Right ventricle myocardium inferior (tissue), 1 donor: ENCODE data around the gene DAPL1. TPM values are rescaled to one million over a fixed set of nuclear protein-coding genes. Genes with fewer than 3 reads are reported as not detected.

ENCODE experiments used
- ATAC-seq: fragments of 200-7000 bp; cut with Tn5 transposase; one replicate; pipeline ENCODE4 v1.9.1; 2020; ENCODE audit warnings: mild to moderate bottlenecking, moderate library complexity
- DNase-seq: peaks from one replicate; pipeline ENCODE4 v3.0.0; 2021; ENCODE audit errors: missing footprints
- intact Hi-C: fragments of 100-400 bp; cut with DNase I; formaldehyde crosslinking; loops from one replicate; pipeline ENCODE4 v1.11.0; 2022
- total RNA-seq: library from RNA; stranded (reverse); fragmentation: NEBNext Ultra II Directional; extraction: Animal tissue kit (Norgen Biotek cat#: 25700); gene quantifications from one replicate; pipeline ENCODE4 v1.2.1, GENCODE V29; 2021
- donor health status: DM: no; HTN: yes; CAD: no; lungs with severe emphysema.

Gene DAPL1
- total RNA-seq, 1 donor from 2014 or later = not detected

DNA sequence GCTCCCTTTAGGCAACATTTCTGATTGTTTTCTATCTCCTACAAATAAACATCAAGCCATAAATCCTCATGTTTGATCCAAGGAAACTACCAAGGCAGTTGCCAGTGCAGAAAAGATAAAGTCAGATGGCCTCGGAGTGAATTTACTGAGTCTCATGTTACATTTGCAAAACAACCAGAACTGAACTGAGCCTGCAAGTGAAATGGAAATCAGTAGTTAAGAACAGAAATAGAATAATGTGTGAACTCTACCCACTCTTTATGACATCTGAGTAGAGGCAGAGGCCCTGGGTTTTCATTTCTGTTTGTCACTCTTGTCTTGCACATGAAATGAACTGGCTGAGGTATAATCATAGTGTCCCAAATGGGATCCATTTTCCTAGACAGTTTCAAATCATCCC is 20.4 kb upstream of the DAPL1 start:
- ATAC-seq (no peak), DNase-seq (no peak)
- intact Hi-C loops = no loop called here

DNA sequence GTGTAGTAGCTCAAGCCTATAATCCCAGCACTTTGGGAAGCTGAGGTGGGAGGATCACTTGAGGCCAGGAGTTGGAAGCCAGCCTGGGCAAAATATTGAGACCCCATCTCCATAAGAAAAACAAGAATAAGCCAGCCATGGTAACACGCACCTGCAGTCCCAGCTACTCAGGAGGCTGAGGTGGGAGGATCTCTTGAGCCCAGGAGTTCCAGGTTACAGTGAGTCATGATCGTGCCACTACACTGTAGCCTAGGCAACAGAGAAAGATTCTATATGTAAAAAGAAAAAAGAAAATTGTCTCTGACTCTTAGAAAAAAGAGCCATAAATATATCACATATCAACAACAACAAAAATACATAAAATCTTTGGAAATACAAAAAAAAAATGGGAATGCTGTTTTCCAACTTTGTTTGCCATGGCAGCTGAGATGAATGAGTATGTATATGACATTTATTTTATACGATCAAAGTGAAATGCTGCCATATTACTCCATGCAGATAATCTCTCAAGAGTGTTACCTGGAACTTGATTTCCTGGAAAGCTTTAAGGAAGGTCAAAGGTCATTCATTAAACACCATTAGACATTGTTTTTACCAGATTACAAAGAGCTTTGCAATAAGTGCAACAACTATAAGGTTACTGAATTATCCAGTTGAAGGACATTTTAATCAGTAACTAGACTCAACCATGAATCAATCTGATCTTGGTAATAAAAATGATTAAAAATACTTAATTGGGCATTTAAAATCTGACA is 19.7 kb upstream of the DAPL1 start:
- ATAC-seq (no peak), DNase-seq (no peak)
- intact Hi-C loops = no loop called here

DNA sequence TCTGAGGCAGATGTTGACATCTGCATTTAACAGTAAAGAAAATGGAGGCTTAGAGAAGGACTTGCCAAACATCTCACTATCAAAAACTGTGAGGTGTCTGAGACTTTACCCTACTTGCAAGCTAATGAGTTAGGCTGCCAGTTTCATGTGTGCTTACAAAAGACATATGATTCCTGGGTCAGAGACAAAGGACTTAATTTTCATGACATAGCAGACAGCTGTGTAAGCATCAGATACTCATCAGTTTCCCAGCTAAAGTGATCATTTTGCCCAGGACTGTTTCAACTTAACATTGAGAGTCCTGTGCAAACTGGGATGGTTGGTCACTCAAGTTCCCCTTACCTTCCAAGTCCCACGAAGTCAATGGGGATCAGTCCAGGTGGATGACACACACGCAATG is 18.9 kb upstream of the DAPL1 start:
- no peak for ATAC-seq
- intact Hi-C loops = no loop called here

DNA sequence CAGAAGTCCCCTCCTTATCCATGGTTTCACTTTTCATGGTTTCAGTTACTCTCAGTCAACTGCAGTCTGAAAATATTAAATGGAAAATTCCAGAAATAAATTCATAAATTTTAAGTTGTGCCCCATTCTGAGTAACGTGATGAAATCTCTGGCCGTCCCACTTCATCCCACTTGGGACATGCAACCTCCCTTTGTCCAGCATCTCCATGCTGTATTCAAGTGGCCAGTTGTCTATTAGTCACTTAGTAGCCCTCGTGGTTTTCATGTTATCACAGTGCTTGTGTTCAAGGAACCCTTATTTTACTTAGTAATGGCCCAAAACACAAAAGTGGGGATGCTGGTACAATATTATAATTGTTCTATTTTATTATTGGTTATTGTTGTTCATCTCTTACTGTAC is 18.0 kb upstream of the DAPL1 start:
- ATAC-seq (no peak), DNase-seq (no peak)
- intact Hi-C loops = no loop called here

More for the DNA sequence above, 18.9 kb upstream of the DAPL1 start:
- DNase-seq = no peak

DNA sequence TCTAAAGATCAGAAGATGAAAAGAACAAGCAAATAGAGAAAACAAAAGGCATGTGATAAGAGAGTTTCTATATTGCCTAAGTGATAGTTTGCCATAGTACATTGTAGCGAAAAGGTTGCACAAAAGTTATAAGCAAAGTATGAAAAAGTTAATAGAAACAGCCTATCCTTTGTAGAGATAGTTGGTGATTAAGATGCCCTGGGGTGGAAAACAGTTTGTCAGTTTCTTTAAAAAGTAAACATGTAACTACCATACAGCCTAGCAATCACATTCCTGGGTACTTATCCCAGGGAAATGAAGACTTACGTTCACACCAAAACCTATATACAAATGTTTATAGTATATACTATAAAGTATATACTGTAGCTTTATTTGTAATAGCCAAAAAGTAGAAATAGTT is 16.9 kb upstream of the DAPL1 start:
- no peak for ATAC-seq
- intact Hi-C loops = no loop called here
- DNase-seq = no peak

DNA sequence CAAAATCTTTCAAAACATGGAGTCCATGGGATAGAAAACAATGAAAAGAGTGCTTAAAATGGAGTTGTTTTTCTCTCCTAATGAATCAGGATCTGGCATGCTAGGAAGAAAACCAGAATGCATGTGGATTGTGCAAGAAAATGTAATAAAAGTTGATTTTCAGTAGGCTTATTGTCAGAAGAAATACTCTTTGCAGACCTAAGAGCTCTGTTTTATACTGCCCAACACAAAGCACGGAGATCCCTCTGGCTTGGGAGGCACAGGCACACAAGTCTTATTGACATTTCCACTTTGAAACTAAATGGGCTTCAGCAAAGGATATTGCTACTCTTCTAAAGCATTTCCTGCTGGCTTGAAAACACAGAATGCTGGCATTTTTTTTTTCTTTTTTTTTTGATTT is 15.5 kb upstream of the DAPL1 start:
- DNase-seq (no peak), ATAC-seq (no peak)
- intact Hi-C loops = no loop called here

DNA sequence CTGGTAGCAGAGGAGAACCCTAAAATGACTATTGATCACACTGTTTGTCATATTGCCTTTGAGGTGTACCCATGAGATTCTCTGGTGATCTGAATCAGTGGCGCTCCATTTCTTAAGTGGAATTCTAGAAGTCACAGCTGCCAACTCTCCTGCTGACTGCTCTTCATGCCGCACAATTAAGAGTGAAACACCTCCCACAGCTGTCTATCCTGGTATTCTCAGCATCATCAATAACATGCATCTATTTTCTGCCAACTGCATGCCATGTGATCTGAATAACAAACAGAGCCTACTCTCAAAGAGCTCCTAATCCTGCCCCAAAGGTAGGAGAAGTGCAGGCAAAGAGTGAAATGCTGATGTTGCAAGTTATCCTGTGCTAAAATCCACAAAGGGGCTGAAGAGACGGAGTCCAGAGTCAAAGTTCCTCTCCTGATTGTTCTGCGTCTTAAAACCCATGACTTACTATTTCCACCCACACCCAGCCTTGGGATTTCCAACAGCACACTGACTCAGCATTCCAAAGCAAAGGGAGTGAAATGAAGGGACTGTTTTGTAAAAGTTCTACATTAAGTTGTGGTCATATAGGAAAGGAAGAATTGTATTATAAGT is 13.7 kb upstream of the DAPL1 start:
- ATAC-seq (no peak), DNase-seq (no peak)

DNA sequence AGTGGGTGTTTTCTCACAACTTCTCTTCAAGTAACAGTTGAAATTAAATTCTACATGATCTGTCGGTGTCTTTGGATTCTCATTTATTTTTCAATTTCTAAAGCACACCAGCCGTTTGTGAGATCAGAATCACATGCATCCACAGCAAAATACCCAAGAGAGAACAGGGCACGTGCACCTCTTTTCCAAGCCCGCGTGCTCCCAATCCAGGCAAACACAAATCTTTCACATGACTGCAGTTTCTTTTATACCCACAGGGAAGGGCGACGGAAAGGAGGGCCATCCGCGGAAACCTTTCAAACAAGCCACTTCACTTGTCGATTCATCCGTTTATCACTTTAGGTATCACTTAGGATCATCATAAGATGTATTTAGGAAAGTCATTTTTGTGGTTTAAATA is 13.0 kb upstream of the DAPL1 start:
- no peak for DNase-seq
- intact Hi-C loops = no loop called here

More for the DNA sequence above, 13.7 kb upstream of the DAPL1 start:
- intact Hi-C loops = no loop called here

DNA sequence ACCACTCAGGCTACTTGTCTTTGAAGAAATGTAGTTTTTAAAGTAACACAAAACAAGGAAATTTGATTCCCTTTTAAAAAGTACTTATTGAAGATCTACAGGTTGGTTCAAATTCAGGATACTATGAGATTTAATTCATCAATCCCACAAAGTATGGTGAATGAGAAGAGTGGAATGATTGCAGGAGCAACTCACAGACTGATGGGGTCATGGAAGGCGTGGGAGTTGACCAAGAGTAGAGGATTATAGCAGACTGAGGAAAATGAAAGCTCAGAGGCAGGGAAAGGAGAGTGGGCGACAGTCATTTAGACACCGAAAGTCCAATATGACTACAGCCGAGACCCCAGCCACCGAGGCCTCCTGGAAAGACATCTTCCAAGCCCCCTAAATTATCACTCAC is 12.5 kb upstream of the DAPL1 start:
- intact Hi-C loops = no loop called here
- ATAC-seq (no peak), DNase-seq (no peak)

More for the DNA sequence above, 13.0 kb upstream of the DAPL1 start:
- no peak for ATAC-seq

DNA sequence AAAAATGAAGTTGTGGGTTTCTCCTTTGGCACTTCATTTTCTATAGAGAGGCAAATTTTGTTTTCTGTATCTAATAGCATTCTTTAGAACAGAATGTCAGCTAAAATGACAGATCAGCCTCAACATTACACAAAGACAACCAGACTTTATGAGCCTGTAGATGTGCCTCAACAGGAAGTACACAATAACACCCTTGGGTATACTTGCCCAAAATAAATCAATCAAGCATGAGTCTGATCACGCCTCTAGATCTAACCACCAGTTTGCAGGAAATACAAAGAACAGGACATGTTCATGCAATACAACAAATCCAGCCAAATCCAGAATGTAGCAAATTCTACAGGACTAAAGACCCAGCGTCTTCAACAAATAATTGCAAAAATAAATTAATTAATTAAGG is 11.2 kb upstream of the DAPL1 start:
- intact Hi-C loops = no loop called here
- ATAC-seq = no peak
- no peak for DNase-seq

DNA sequence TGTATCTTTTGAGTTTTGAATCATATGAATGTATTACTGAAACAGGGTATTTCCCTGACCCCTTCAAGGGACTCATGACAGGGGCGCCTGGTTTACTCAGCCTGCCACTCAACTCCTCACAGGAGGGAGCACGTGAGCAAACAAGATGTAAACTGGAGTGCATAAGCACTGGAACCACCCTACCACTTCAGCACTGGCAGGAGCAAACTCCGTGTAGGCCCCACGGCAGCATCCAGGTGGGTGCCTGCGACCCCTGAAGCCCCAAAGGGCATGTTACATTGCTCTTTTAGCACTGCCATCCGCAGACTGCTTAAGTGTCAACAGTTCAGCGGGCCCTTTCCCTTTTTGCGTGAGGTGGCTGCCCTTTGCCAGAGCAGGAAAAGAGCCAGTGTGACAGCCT is 8.2 kb upstream of the DAPL1 start:
- ATAC-seq (no peak), DNase-seq (no peak)
- intact Hi-C loops = no loop called here

DNA sequence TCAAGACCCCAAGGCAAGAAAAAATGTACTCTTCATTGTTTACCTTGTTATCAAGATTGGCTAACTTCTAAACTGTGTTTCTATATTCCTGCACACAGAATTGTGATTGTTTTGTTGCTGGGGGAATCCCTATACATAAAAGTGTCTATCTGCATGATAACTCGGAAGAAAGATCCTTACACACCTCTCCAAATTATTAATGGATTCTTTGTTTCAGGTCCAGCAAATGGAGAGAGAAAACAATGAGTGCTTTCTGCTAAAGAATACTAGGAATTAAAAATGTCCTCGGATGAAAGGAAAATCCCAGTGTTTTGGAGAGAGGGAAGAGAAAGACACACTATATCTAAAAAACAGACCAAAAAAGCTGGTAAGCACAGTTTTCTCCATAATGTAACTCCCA is 6.2 kb upstream of the DAPL1 start:
- intact Hi-C loops = no loop called here
- no peak for DNase-seq
- no peak for ATAC-seq

DNA sequence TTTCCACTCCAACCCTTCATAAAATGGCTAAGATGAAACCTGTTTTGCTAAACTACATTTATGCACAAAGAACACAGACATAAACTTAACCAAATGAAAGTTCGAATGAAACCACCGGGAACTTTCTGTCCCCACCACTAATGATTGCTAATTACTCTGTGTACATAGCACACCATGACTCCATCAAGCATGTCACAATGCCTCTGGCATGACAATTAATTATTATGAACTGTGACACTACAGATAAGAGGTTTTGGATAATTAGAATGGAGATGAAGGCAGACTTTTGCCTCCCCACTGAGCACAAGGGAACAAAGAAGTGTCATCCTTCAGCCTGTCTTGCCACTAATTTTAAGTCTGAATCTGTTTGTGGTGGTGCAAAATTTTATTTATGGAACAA is 1.5 kb downstream of the DAPL1 start:
- no peak for ATAC-seq
- intact Hi-C loops = no loop called here
- no peak for DNase-seq

DNA sequence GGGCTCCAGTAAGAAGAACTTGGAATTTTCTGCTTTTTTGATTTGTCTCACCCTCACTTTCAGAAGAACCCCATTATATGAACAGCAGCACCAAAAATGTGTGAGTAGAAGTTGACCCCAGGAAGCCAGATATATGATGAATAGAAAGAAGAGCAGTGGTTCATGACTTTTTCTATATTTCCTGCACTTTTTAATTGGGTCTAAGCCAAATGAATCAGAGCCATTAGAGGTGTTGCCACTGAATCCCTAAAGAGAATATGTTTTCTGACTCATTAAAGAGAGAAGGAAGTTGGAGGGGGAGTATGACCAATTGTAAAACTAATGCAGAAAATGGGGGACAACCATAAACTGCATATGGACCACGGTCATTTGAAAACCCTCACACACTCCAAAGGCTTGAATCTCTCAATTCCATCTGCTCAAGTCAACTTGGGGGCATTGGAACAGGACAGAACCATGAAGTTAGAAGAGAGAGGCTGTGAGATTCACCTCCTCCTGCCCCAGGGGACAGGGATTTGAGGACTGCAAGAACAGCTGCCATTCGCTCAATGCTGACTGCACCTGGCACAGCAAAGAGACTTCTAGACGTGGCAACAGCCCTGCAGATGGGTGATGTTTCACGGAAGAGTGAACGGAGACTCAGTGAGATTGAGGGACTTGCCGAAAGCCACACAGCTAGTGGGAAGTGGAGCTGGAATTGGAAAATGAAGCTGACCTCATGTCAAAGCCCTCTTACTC is 3.0 kb downstream of the DAPL1 start:
- no peak for DNase-seq
- intact Hi-C loops = no loop called here

DNA sequence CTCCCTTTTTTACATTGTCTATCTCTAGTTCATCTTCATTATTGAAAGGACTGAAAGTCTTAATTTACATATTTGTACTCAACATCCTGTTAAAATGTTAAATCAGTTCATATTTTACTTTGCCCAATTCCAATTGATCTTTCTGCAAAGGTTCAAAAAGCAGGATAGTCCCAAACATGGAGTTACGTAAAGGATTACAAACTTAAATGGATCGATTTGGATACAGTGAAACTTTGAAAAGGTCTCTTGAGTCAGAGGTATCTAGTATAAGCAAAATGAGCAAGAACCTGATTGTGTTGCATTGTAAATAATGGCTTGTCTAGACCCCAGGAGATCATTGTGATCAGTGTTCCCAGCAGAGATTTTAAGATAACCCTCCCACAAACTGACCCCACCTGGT is 4.1 kb downstream of the DAPL1 start:
- ATAC-seq = no peak
- intact Hi-C loops = no loop called here
- no peak for DNase-seq

More for the DNA sequence above, 3.0 kb downstream of the DAPL1 start:
- no peak for ATAC-seq

DNA sequence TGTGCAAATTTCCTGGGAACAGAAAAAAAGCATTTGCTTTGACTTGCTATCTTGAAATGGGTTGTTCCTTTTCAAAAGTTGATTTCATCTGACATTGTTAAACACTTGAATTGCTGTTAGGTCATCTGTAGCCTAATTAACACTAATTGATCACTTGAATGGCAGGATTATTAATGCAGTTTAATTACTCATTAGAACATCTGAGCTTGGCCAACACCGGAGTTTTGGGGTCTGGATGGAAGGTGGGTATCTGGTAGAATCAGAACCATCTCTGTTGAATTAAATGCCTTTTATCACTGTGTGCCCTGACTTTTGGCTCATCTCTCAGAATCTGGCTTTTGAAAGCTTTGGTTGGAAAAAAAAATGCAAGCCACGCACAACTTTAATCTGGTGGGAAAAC is 8.4 kb downstream of the DAPL1 start:
- DNase-seq (no peak), ATAC-seq (no peak)
- intact Hi-C loops = no loop called here

DNA sequence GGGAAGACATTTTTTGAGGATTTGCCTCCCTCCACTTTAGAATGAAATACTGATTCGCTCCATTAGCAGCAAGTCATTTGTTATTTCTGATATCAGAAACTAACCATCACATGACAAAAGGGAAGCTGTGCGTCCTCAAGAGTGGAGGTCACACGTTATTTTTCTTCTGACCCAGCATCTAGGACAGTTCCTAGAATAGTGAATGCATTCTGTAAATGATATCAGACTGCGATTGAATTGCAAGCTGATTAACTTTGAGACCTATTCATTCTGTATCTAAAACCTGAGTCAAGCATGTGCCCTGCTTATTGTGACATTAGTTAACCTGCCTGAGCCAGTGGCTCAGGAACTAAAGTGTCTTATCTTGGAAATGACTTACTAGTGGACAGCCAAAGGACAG is 10.1 kb downstream of the DAPL1 start:
- ATAC-seq = no peak
- intact Hi-C loops = no loop called here
- no peak for DNase-seq

DNA sequence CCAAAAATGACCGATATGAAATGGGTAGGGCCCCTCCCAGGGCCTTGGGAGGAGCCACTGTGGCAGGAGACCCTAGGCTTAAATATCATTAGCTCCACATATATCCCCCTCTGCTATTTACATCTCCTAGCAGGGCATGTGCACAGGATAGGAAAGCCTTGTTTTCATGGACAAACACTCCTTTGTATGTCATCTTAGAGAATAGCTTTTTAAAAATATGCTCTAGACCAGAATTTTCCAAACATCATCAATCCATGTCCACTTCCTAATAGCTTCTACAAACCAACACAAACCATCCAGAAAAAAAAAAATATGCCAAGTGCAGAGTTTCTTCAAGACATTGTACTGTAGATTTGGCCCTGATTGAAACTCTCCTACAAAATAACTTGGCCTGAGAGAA is 10.8 kb downstream of the DAPL1 start:
- ATAC-seq = no peak
- DNase-seq = no peak
- intact Hi-C loops = no loop called here

DNA sequence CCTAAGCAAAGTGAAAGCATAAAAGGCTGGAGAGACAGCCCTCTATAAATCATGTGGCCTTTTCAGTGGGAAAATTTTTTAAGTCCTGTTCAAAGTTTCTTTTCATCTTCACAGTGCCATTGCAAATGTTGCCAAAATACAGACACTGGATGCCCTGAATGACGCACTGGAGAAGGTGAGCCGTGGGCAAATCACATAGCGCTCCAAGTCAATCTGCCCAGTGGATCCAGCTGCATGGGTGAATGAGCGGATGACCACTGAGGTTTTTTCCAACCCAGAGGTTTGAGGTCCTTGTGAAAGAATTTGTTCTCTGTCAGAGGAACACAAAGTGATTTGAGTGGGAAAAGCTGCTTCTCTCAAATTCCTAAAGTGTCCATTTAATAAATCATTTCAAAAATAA is 11.8 kb downstream of the DAPL1 start:
- ATAC-seq = no peak
- DNase-seq = no peak
- intact Hi-C loops = no loop called here

DNA sequence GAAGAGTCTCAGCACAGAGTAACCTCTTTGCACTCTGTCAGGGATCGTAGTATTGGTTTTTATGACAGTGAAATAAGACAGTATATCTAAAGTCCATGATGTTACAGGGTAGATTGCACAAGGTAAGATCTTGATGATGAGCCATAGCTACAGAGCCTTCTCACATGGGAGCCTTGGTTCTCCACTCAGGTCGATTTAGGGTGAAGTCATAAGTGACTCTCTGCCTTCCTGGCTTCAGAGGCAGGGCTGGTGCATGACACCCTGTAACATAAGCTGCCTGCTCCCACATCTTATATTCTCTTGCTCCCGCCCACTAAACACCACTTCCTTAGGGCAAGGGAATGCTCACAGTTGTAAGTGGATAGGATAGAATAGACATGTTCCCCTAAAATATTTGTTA is 13.3 kb downstream of the DAPL1 start:
- DNase-seq (no peak), ATAC-seq (no peak)
- intact Hi-C loops = no loop called here
